HepG2 (cell line): ENCODE measurements around the gene CCT7. TPM values are rescaled to one million over a fixed set of nuclear protein-coding genes. Genes with fewer than 3 reads are reported as not detected.

Source experiments
- ATAC-seq: fragments of 200-7000 bp; cut with Tn5 transposase; 3 replicates; pipeline ENCODE4 v1.9.1; 2020; ENCODE audit warnings: mild to moderate bottlenecking, moderate library complexity
- BruUV-seq: library from RNA; stranded (reverse); fragments of 400-500 nt; replicated peaks from 2 replicates; lab custom pipeline; 2021; lab: Mats Ljungman, UMichigan
- CTCF ChIA-PET: fragments of 300-600 bp; formaldehyde crosslinking; extraction: SDS; loops from one replicate; lab custom pipeline; 2021; ENCODE audit warnings: low total read pairs, inconsistent platforms, low intra/inter-chr PET ratio; lab: Yijun Ruan, JAX
- POLR2A ChIA-PET: fragments of 350-600 bp; sonication (Branson Sonifier 250); formaldehyde crosslinking; loops from one replicate; lab custom pipeline; 2020; ENCODE audit warnings: antibody characterized with exemption, inconsistent platforms; lab: Yijun Ruan, JAX
- DNase-seq: peaks from one replicate; pipeline ENCODE4 v3.0.0-alpha.2; 2015; ENCODE audit warnings: low spot score
- FAIRE-seq: peaks from 3 replicates; lab custom pipeline; 2011; peaks lifted over from hg19 to GRCh38; lab: Jason Lieb, UNC
- H2AFZ ChIP-seq: one replicate; pipeline ENCODE4 v1.6.1; 2011; ENCODE audit warnings: low read length, inconsistent platforms
- H3K27ac ChIP-seq: fragments of 300-600 bp; 3 replicates; pipeline ENCODE4 v1.8.0; 2011; ENCODE audit warnings: mixed run types, mild to moderate bottlenecking, mixed read lengths, low read length, inconsistent platforms; ENCODE audit not compliant: insufficient read depth; ENCODE audit errors: extremely low read length
- H3K27me3 ChIP-seq, 2 experiments: fragments of 200-600 bp in 1 of 2; 2 replicates in 1 of 2; 3 replicates in 1 of 2; pipeline versions ENCODE4 v1.6.0 to v1.8.0; 2011; ENCODE audit warnings: low read length in 2 of 2, mild to moderate bottlenecking in 2 of 2, moderate library complexity in 2 of 2, inconsistent platforms in 1 of 2; ENCODE audit not compliant: insufficient read depth in 2 of 2, control insufficient read depth in 1 of 2
- H3K36me3 ChIP-seq, 2 experiments: fragments of 200-600 bp in 1 of 2; replicated peaks in 1 of 2; 2 replicates in 1 of 2; 3 replicates in 1 of 2; pipeline versions ENCODE4 v1.5.1 to v1.8.0; 2011; ENCODE audit warnings: low read length in 2 of 2, inconsistent platforms in 1 of 2; ENCODE audit not compliant: insufficient read depth in 2 of 2, control insufficient read depth in 1 of 2
- H3K4me1 ChIP-seq: 2 replicates; pipeline ENCODE4 v1.5.1; 2012; ENCODE audit warnings: low read length, inconsistent platforms; ENCODE audit not compliant: insufficient read depth
- H3K4me2 ChIP-seq: 2 replicates; pipeline ENCODE4 v1.6.0; 2011; ENCODE audit warnings: low read depth, low read length, inconsistent platforms
- H3K4me3 ChIP-seq, 3 experiments: fragments of 200-600 bp in 1 of 3; sonication (generic), shearing (Covaris generic) in 1 of 3; replicated peaks in 1 of 3; 2 replicates each; pipeline ENCODE4 v1.5.1; 2011 to 2016; ENCODE audit warnings: low read length in 3 of 3, inconsistent platforms in 2 of 3, low read depth in 2 of 3, mild to moderate bottlenecking in 2 of 3, control low read depth in 1 of 3, mixed read lengths in 1 of 3; ENCODE audit not compliant: insufficient read depth in 1 of 3
- H3K79me2 ChIP-seq: one replicate; pipeline ENCODE4 v1.6.1; 2011; ENCODE audit warnings: low read length, inconsistent platforms; ENCODE audit not compliant: insufficient read depth
- H3K9ac ChIP-seq: 2 replicates; pipeline ENCODE4 v1.6.0; 2011; ENCODE audit warnings: mild to moderate bottlenecking, low read depth, low read length, inconsistent platforms; ENCODE audit not compliant: insufficient read depth
- H3K9me3 ChIP-seq: 2 replicates; pipeline ENCODE4 v1.5.1; 2012; ENCODE audit warnings: mild to moderate bottlenecking, low read length
- H4K20me1 ChIP-seq: 2 replicates; pipeline ENCODE4 v1.6.0; 2011; ENCODE audit warnings: inconsistent platforms, mild to moderate bottlenecking, low read length, moderate library complexity; ENCODE audit not compliant: insufficient read depth
- AHR ChIP-seq: IDR thresholded peaks from 2 replicates; pipeline ENCODE4 v1.6.1; 2018; ENCODE audit warnings: missing genetic modification reagents, missing compliant biosample characterization
- ARID2 ChIP-seq: sonication (generic); formaldehyde crosslinking; IDR thresholded peaks from 2 replicates; pipeline ENCODE4 v1.8.1; 2022; ENCODE audit warnings: mild to moderate bottlenecking, missing genetic modification reagents, borderline replicate concordance
- ATF1 ChIP-seq: IDR thresholded peaks from 2 replicates; pipeline ENCODE4 v1.6.1; 2016; ENCODE audit warnings: mild to moderate bottlenecking, control low read depth
- GTF2F1 ChIP-seq: fragments of 150-350 bp; IDR thresholded peaks from 2 replicates; pipeline ENCODE4 v1.6.1; 2014; ENCODE audit warnings: low read length
- HDAC1 ChIP-seq: sonication (generic); formaldehyde crosslinking; IDR thresholded peaks from 2 replicates; pipeline ENCODE4 v1.5.1; 2020; ENCODE audit warnings: mild to moderate bottlenecking, missing genetic modification reagents
- HMG20A ChIP-seq: IDR thresholded peaks from 2 replicates; pipeline ENCODE4 v1.6.1; 2016; ENCODE audit warnings: borderline replicate concordance
- NCOR1 ChIP-seq: fragments of 200-600 bp; sonication (generic); IDR thresholded peaks from 2 replicates; pipeline ENCODE4 v1.7.0; 2017; ENCODE audit warnings: antibody characterized with exemption, low read length, borderline replicate concordance
- SRF ChIP-seq: IDR thresholded peaks from 2 replicates; pipeline ENCODE4 v1.6.1; 2011; ENCODE audit warnings: mild to moderate bottlenecking, low read depth, low read length, moderate library complexity
- ZNF354B ChIP-seq: sonication (generic); formaldehyde crosslinking; IDR thresholded peaks from 2 replicates; pipeline ENCODE4 v1.8.0; 2022; ENCODE audit warnings: mild to moderate bottlenecking, missing genetic modification reagents
- ZNF879 ChIP-seq: sonication (generic); formaldehyde crosslinking; IDR thresholded peaks from 2 replicates; pipeline ENCODE4 v1.8.1; 2023; ENCODE audit warnings: missing genetic modification reagents
- WGBS: methylation state at CpG from one replicate; pipeline ENCODE4 v1.1.6; 2017; ENCODE audit warnings: low lambda C conversion rate; 5-methylcytosine and 5-hydroxymethylcytosine counted together
- in situ Hi-C: cut with HindIII; loops from 2 replicates; pipeline ENCODE4 v1.10.0; 2017; ENCODE audit warnings: low pct_unique_long_range_greater_than_20kb; ENCODE audit not compliant: extremely low pct_ligation_motif_present
- intact Hi-C: fragments of 100-400 bp; cut with micrococcal nuclease; formaldehyde crosslinking; loops from one replicate; pipeline ENCODE4 v1.10.0; 2022; ENCODE audit not compliant: unreplicated experiment
- polyA plus RNA-seq, 8 experiments: library from polyadenylated mRNA; depleted of rRNA in 3 of 8; stranded (reverse) in 7 of 8; unstranded in 1 of 8; fragments of >200 nt; fragmentation: Illumina TruSeq in 4 of 8; extraction: Trizol in 4 of 8; gene quantifications; 2 replicates each; pipeline versions ENCODE4 v1.2.1 to v1.2.3, GENCODE V29; 2011 to 2016; ENCODE audit warnings: low read depth in 4 of 8, missing spikeins in 1 of 8, mixed read lengths in 1 of 8; ENCODE audit not compliant: insufficient read depth in 1 of 8
- total RNA-seq, 5 experiments: library from RNA; depleted of rRNA; stranded (reverse); fragments of >200 nt; fragmentation: Illumina TruSeq; extraction: Trizol; gene quantifications; 2 replicates each; pipeline ENCODE4 v1.2.3, GENCODE V29; 2016; ENCODE audit warnings: low read depth in 1 of 5
- TF ChIP-seq, protein P1 (sequence below): IDR thresholded peaks from 2 replicates; pipeline ENCODE4 v1.6.1; 2012; ENCODE audit warnings: low read depth, low read length, improper control_type of control experiment
- TF ChIP-seq, protein P2 (sequence below): sonication (generic); formaldehyde crosslinking; IDR thresholded peaks from 2 replicates; pipeline ENCODE4 v1.4.0; 2020; ENCODE audit warnings: missing genetic modification reagents, mild to moderate bottlenecking, borderline replicate concordance
- TF ChIP-seq, protein P3 (sequence below): sonication (generic); formaldehyde crosslinking; IDR thresholded peaks from 2 replicates; pipeline ENCODE4 v1.4.0; 2020; ENCODE audit warnings: missing genetic modification reagents
- TF ChIP-seq, protein P4 (sequence below): IDR thresholded peaks from 2 replicates; pipeline ENCODE4 v1.6.1; 2012; ENCODE audit warnings: inconsistent platforms

The CCT7 gene
- total and polyA plus RNA-seq, 2 of the 13 experiments (the other 11 are each of a cell fraction or from before 2014, with no cell fraction given), result 347 to 517 TPM

DNA sequence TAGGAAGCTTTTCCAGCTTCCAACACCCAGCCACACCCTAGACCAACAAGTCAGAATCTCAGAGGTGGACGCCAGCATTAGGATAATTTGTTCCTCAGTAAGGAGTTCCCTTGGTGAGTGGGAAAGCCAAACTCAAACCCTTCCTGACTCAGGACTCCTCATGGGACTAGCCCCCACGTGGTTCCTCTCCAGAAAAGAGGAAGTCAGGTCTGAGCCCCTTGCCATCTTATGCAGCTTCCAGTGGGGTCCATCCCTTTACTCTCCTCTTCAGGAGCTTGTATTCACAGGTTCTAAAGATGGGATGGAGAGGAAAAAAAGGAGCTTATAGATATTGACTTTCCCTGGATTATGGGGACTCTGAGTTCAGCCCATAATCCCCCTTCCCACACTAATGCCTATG is 46.6 kb upstream of the CCT7 start:
- no peak overlapping the region for H3K27ac ChIP-seq
- TF ChIP-seq ZNF879 (CRISPR knock-in tag), result no peak
- TF ChIP-seq, protein P1, sequence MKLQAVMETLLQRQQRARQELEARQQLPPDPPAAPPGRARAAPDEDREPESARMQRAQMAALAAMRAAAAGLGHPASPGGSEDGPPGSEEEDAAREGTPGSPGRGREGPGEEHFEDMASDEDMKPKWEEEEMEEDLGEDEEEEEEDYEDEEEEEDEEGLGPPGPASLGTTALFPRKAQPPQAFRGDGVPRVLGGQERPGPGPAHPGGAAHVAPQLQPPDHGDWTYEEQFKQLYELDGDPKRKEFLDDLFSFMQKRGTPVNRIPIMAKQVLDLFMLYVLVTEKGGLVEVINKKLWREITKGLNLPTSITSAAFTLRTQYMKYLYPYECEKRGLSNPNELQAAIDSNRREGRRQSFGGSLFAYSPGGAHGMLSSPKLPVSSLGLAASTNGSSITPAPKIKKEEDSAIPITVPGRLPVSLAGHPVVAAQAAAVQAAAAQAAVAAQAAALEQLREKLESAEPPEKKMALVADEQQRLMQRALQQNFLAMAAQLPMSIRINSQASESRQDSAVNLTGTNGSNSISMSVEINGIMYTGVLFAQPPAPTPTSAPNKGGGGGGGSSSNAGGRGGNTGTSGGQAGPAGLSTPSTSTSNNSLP, result no peak
- TF ChIP-seq ATF1 (CRISPR knock-in tag), result no peak
- TF ChIP-seq NCOR1, result no peak
- TF ChIP-seq ARID2 (CRISPR knock-in tag), result no peak
- TF ChIP-seq AHR (CRISPR knock-in tag), result no peak
- TF ChIP-seq ZNF354B, result no peak
- no peak overlapping the region for H3K4me3 ChIP-seq
- H3K27me3 ChIP-seq, result 0 out of 5 replicates have a peak, but pooled peaks cover 0 to 4% of the 10 kb centered on the region in 2 experiments
- in situ Hi-C loops (no loop called here), intact Hi-C loops (no loop called here)
- DNase-seq, result no peak
- no peak for FAIRE-seq
- peaks cover 49% of the 10 kb centered on the region for H3K4me1 ChIP-seq
- no peak overlapping the region for H3K9ac ChIP-seq
- ChIA-PET CTCF (no interaction called here), POLR2A (interaction anchor here (1.1 to 1.3 kb wide), 2 partner anchors 10 to 25 kb away, joined by 7 to 8 read pairs; no protein-coding TSS in a partner anchor)
- BruUV-seq, result no TSS peak
- H3K4me2 ChIP-seq, result no peak overlapping the region
- H3K79me2 ChIP-seq, result no peaks in the 10 kb centered on the region
- H4K20me1 ChIP-seq, result no peaks in the 10 kb centered on the region
- WGBS, result 17% methylated on average over 2 of the region's 2 CpGs
- ATAC-seq, result no peak
- no peaks in the 10 kb centered on the region for H3K36me3 ChIP-seq
- no peak overlapping the region for H2AFZ ChIP-seq
- H3K9me3 ChIP-seq, result no peaks in the 10 kb centered on the region

DNA sequence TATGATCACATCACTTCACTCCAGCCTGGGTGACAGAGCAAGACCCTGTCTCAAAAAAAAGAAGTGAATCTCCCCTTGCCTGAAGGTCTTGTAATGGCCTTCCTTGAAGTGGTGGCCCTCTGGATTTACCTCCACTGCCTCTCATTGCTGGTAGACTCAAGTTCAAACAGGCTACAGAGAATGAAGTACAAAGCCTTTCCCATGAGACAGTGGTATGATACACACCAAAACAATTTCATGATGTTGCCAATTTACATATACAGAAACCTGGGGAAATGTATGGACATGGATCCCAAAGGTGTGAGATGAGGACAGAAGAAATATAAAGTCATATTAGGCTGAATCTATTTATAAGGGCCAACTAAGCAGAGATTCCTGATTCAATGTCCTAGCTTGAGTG is 36.5 kb upstream of the CCT7 start:
- TF ChIP-seq, protein P2, sequence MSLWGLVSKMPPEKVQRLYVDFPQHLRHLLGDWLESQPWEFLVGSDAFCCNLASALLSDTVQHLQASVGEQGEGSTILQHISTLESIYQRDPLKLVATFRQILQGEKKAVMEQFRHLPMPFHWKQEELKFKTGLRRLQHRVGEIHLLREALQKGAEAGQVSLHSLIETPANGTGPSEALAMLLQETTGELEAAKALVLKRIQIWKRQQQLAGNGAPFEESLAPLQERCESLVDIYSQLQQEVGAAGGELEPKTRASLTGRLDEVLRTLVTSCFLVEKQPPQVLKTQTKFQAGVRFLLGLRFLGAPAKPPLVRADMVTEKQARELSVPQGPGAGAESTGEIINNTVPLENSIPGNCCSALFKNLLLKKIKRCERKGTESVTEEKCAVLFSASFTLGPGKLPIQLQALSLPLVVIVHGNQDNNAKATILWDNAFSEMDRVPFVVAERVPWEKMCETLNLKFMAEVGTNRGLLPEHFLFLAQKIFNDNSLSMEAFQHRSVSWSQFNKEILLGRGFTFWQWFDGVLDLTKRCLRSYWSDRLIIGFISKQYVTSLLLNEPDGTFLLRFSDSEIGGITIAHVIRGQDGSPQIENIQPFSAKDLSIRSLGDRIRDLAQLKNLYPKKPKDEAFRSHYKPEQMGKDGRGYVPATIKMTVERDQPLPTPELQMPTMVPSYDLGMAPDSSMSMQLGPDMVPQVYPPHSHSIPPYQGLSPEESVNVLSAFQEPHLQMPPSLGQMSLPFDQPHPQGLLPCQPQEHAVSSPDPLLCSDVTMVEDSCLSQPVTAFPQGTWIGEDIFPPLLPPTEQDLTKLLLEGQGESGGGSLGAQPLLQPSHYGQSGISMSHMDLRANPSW (CRISPR knock-in tag), result no peak
- TF ChIP-seq HDAC1 (CRISPR knock-in tag) (no peak), GTF2F1 (no peak), SRF (no peak), HMG20A (CRISPR knock-in tag) (no peak)
- TF ChIP-seq, protein P3, sequence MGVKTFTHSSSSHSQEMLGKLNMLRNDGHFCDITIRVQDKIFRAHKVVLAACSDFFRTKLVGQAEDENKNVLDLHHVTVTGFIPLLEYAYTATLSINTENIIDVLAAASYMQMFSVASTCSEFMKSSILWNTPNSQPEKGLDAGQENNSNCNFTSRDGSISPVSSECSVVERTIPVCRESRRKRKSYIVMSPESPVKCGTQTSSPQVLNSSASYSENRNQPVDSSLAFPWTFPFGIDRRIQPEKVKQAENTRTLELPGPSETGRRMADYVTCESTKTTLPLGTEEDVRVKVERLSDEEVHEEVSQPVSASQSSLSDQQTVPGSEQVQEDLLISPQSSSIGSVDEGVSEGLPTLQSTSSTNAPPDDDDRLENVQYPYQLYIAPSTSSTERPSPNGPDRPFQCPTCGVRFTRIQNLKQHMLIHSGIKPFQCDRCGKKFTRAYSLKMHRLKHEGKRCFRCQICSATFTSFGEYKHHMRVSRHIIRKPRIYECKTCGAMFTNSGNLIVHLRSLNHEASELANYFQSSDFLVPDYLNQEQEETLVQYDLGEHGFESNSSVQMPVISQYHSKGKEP (CRISPR knock-in tag), result no peak
- TF ChIP-seq, protein P4, sequence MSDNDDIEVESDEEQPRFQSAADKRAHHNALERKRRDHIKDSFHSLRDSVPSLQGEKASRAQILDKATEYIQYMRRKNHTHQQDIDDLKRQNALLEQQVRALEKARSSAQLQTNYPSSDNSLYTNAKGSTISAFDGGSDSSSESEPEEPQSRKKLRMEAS, result no peak
- BruUV-seq, result no TSS peak
- H4K20me1 ChIP-seq, result no peaks in the 10 kb centered on the region
- H3K9me3 ChIP-seq, result no peaks in the 10 kb centered on the region
- no peaks in the 10 kb centered on the region for H3K79me2 ChIP-seq
- H3K36me3 ChIP-seq, result no peaks in the 10 kb centered on the region
- in situ Hi-C loops (no loop called here), intact Hi-C loops (no loop called here)
- DNase-seq (no peak), ATAC-seq (no peak), FAIRE-seq (no peak)
- no peak overlapping the region for H3K4me2 ChIP-seq
- no peak overlapping the region for H3K4me3 ChIP-seq
- CTCF ChIA-PET, result no interaction called here
- POLR2A ChIA-PET, result interaction anchor here (6.8 kb wide), 1 partner anchor 14 kb away, joined by 93 read pairs; the partner anchor contains the start of gene SMYD5
- peaks cover 42% of the 10 kb centered on the region for H3K4me1 ChIP-seq
- no peak overlapping the region for H2AFZ ChIP-seq
- H3K9ac ChIP-seq, result no peak overlapping the region
- 0 out of 5 replicates have a peak, but pooled peaks cover 0 to 5% of the 10 kb centered on the region in 2 experiments for H3K27me3 ChIP-seq
- no peak overlapping the region for H3K27ac ChIP-seq
